Astrocyte of the cerebellum (primary cell): Measurements from ENCODE around the gene MAP2K7.
"Not testable (repeated sequence)": the region's sequence is repeated elsewhere in the genome, so short reads cannot be mapped to it uniquely, and the experiment has no call there.

ENCODE experiments used
- DNase-seq: peaks from one replicate; pipeline ENCODE4 v3.0.0-alpha.2; 2011; ENCODE audit warnings: low read depth
- H3K4me3 ChIP-seq: 2 replicates; pipeline ENCODE4 v1.5.1; 2011; ENCODE audit warnings: mild to moderate bottlenecking, low read depth, low read length, moderate library complexity
- in situ Hi-C: cut with HindIII; loops from 2 replicates; pipeline ENCODE4 v1.10.0; 2017; ENCODE audit warnings: low sequenced_read_pairs
- TF ChIP-seq, protein P1 (sequence below): IDR thresholded peaks from 2 replicates; pipeline ENCODE4 v1.5.1; 2012; ENCODE audit warnings: low read length, low read depth, moderate library complexity, mild to moderate bottlenecking; ENCODE audit errors: missing control alignments

MAP2K7 gene

GRCh38 chr19:7927605-7928333, 24.1 kb downstream of the MAP2K7 start:
- no peak for DNase-seq
- TF ChIP-seq, protein P1, sequence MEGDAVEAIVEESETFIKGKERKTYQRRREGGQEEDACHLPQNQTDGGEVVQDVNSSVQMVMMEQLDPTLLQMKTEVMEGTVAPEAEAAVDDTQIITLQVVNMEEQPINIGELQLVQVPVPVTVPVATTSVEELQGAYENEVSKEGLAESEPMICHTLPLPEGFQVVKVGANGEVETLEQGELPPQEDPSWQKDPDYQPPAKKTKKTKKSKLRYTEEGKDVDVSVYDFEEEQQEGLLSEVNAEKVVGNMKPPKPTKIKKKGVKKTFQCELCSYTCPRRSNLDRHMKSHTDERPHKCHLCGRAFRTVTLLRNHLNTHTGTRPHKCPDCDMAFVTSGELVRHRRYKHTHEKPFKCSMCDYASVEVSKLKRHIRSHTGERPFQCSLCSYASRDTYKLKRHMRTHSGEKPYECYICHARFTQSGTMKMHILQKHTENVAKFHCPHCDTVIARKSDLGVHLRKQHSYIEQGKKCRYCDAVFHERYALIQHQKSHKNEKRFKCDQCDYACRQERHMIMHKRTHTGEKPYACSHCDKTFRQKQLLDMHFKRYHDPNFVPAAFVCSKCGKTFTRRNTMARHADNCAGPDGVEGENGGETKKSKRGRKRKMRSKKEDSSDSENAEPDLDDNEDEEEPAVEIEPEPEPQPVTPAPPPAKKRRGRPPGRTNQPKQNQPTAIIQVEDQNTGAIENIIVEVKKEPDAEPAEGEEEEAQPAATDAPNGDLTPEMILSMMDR: no peak
- in situ Hi-C loops: no loop called here
- no peak overlapping the region for H3K4me3 ChIP-seq

DNA sequence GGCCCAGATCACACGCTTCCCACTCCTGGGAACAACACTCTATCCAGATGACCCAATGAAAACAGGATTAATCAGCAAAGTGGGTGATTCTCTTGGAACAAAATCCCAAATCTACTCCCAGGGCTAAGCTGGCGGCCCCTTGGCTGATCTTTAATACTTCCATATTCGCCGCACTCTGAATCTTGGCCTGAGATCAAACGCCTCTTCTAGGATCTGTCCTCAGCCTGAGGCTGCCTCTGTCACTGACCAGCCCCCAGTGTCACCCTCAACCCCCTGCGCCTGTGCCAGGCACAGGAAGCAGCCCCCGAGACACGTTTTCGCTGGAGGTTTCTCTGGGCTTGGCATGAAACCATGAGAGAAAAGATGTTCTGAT, 24.6 kb downstream of the MAP2K7 start:
- TF ChIP-seq, protein P1: no peak
- in situ Hi-C loops: no loop called here
- no peak overlapping the region for H3K4me3 ChIP-seq
- DNase-seq: no peak

DNA sequence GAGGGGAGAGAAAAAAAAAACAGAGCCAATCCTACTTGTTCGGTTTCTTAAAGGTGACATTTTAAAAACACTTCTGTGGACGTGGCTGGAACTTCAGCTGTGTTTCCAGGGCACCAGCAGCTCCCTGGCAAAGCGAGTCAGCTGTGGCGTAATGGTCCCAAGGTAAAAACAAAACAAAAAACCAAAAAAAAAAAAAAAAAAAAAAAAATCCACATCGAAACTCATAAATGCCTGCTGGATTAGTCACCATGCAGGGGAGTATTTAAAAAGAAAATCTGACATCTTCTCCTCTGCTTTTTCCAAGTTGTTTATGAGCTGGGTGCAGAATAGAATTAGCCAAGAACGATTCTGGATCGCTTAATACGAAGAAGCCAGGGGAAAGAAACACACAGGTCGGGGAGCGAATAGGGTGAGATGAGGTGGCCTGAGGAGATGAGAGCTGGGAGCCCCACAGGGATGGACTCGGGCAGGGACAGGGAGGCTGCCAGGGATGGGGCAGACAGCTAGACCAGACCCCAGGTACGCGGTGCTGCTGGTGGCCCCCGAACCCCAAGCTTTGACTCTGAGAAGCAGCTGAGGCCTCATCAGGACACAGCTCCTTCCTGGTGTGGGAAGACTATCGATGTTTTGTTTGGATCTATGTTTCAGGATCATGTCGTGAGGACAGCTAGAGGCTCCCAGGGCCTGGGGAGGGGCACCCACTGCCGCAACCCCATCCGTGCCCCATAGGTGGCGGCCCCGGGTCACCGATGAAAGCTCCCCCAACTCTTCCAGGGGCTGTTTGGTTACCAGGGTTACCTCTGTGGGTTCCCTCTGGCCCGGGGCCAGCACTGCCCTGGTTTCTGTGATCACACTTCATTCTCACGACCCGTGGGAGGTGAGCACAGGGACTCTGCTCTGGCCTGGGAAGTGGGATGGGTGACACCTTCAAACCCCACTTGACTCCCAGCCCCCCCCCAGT, 25.3 kb downstream of the MAP2K7 start:
- in situ Hi-C loops: no loop called here
- TF ChIP-seq, protein P1: peak; percentile 54
- DNase-seq: peak; percentile 76
- no peak overlapping the region for H3K4me3 ChIP-seq

DNA sequence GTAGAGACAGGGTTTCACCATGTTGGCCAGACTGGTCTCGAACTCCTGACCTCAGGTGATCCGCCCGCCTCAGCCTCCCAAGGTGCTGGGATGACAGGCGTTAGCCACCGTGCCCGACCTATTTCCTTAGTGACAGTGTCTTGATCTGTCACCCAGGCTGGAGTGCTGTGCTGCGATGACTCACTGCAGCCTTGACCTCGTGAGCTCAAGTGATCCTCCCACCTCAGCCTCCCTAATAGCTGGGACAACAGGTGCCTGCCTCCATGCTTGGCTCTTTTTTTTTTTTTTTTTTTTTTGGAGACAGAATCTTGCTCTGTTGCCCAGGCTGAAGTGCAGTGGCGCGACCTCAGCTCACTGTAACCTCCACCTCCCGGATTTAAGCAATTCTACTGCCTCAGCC, 26.4 kb downstream of the MAP2K7 start:
- DNase-seq, in situ Hi-C loops, H3K4me3 ChIP-seq: not testable (repeated sequence)

- no peak for DNase-seq
- in situ Hi-C loops: no loop called here
- no peak overlapping the region for H3K4me3 ChIP-seq
- TF ChIP-seq, protein P1: no peak
These were observed 27.1 kb downstream of the MAP2K7 start for GRCh38 chr19:7930765-7931164.

DNA sequence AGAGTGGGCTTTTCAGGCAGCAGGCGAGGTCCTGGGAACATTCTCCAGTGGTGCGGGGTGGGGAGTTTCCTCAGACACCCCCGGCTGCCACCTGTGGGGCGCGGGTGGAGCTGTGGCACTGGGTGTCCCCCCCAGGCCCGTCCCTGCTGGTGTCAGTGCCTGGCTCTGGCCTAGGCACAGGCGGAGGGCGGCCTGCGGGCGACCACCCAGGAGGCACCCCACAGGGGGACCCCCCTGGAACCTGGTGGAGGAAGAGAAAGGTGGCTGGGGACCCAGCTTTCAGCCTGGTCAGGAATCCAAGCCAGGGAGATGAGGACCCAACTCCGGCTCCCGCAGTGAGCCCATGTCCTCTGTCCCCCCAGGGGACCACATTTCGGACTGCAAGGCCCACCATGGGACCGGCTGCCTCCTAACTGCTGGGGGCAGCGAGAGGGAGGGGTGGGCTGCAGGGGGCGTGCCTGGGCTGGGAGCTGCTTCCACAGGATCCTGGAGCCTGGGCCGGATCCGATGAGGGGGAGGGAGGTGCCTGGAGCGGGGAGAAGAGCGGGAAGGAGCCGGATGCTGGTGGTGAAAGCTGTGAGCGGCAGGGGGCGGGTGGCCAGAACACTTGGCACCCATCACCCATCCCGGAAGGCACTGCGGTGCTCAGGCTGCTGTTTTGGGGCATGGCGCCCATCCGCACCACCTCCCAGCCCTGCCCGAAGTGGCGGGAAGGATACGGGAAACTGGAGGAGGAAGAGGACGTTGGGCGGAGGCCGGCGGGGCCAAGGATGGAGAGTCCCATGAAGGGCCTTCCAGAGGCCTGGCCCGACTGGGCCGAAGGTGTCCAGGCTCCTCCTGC, 27.8 kb downstream of the MAP2K7 start:
- in situ Hi-C loops: no loop called here
- TF ChIP-seq, protein P1: no peak
- H3K4me3 ChIP-seq: no peak overlapping the region
- DNase-seq: no peak
